GM12878 (cell line): Measurements from ENCODE around the gene CFAP90. TPM values are rescaled to one million over a fixed set of nuclear protein-coding genes. Genes with fewer than 3 reads are reported as not detected.

Source experiments
- ATAC-seq: fragments of 200-7000 bp; cut with Tn5 transposase; 3 replicates; pipeline ENCODE4 v1.9.1; 2020; ENCODE audit warnings: mild to moderate bottlenecking, moderate library complexity
- BruUV-seq: library from RNA; stranded (reverse); fragments of 400-500 nt; replicated peaks from 2 replicates; lab custom pipeline; 2021; lab: Mats Ljungman, UMichigan
- CTCF ChIA-PET: fragments of 300-600 bp; sonication (Branson Sonifier 250); formaldehyde crosslinking; extraction: SDS; loops from one replicate; lab custom pipeline; 2021; ENCODE audit warnings: inconsistent platforms; lab: Yijun Ruan, JAX
- POLR2A ChIA-PET: fragments of 350-600 bp; formaldehyde crosslinking; extraction: SDS; loops from one replicate; lab custom pipeline; 2021; ENCODE audit warnings: inconsistent platforms; lab: Charles Lee
- RAD21 ChIA-PET: fragments of 300-600 bp; sonication (Branson Sonifier 250); formaldehyde crosslinking; loops from one replicate; lab custom pipeline; 2023; ENCODE audit warnings: antibody characterized with exemption; ENCODE audit not compliant: unreplicated experiment; lab: Charles Lee
- SMC1A ChIA-PET: fragments of 300-600 bp; sonication (Branson Sonifier 250); formaldehyde crosslinking; loops from one replicate; lab custom pipeline; 2023; ENCODE audit not compliant: unreplicated experiment, uncharacterized antibody; lab: Charles Lee
- DNase-seq: peaks from one replicate; pipeline ENCODE4 v3.0.0-alpha.2; 2011; ENCODE audit warnings: low read depth, low spot score
- FAIRE-seq: peaks from 3 replicates; lab custom pipeline; 2011; peaks lifted over from hg19 to GRCh38; lab: Jason Lieb, UNC
- H2AFZ ChIP-seq: 2 replicates; pipeline ENCODE4 v1.6.0; 2011; ENCODE audit warnings: low read depth, low read length, control low read depth; ENCODE audit not compliant: control insufficient read depth
- H3K27ac ChIP-seq: 2 replicates; pipeline ENCODE4 v1.5.1; 2011; ENCODE audit warnings: control low read depth; ENCODE audit not compliant: control insufficient read depth, insufficient read depth
- H3K27me3 ChIP-seq, 2 experiments: replicated peaks in 1 of 2; 2 replicates each; pipeline versions ENCODE4 v1.6.0 to v1.6.1; 2011; ENCODE audit warnings: low read length in 1 of 2; ENCODE audit not compliant: control insufficient read depth in 2 of 2, insufficient read depth in 2 of 2
- H3K36me3 ChIP-seq, 2 experiments: 2 replicates each; pipeline ENCODE4 v1.5.1; 2011; ENCODE audit warnings: low read length in 1 of 2; ENCODE audit not compliant: control insufficient read depth in 2 of 2, insufficient read depth in 2 of 2
- H3K4me1 ChIP-seq: 2 replicates; pipeline ENCODE4 v1.6.1; 2011; ENCODE audit warnings: mild to moderate bottlenecking, low read length, moderate library complexity, mixed read lengths; ENCODE audit not compliant: control insufficient read depth, insufficient read depth
- H3K4me2 ChIP-seq: 2 replicates; pipeline ENCODE4 v1.6.0; 2011; ENCODE audit warnings: control low read depth; ENCODE audit not compliant: control insufficient read depth, insufficient read depth
- H3K4me3 ChIP-seq: fragments of 200-600 bp; sonication (generic); 2 replicates; pipeline ENCODE4 v1.5.1; 2016
- H3K79me2 ChIP-seq: 2 replicates; pipeline ENCODE4 v1.6.0; 2011; ENCODE audit warnings: low read length; ENCODE audit not compliant: control insufficient read depth, insufficient read depth
- H3K9ac ChIP-seq: 2 replicates; pipeline ENCODE4 v1.8.0; 2011; ENCODE audit warnings: low read length, control low read depth, mixed read lengths; ENCODE audit not compliant: control insufficient read depth, insufficient read depth
- H3K9me3 ChIP-seq: replicated peaks from 3 replicates; pipeline ENCODE4 v1.5.1; 2011; ENCODE audit warnings: mild to moderate bottlenecking, low read length; ENCODE audit not compliant: control insufficient read depth, insufficient read depth
- H4K20me1 ChIP-seq: 2 replicates; pipeline ENCODE4 v1.6.0; 2011; ENCODE audit not compliant: control insufficient read depth, insufficient read depth
- CBX3 ChIP-seq: fragments of 200-600 bp; sonication (generic); IDR thresholded peaks from 2 replicates; pipeline ENCODE4 v1.6.1; 2016; ENCODE audit warnings: low read depth, borderline replicate concordance
- CREB1 ChIP-seq: IDR thresholded peaks from 2 replicates; pipeline ENCODE4 v1.6.1; 2012; ENCODE audit warnings: low read depth, mild to moderate bottlenecking, inconsistent platforms
- CTCF ChIP-seq, 3 experiments: IDR thresholded peaks in 2 of 3; conservative IDR thresholded peaks in 1 of 3; 2 replicates each; pipeline ENCODE4 v1.5.1; 2011; ENCODE audit warnings: low read depth in 3 of 3, low read length in 3 of 3, mild to moderate bottlenecking in 3 of 3, control low read depth in 2 of 3, moderate library complexity in 2 of 3, inconsistent platforms in 1 of 3, mixed read lengths in 1 of 3; ENCODE audit not compliant: control insufficient read depth in 2 of 3, insufficient read depth in 1 of 3; ENCODE audit errors: extremely low read depth in 1 of 3
- NFIC ChIP-seq: IDR thresholded peaks from 2 replicates; pipeline ENCODE4 v1.6.1; 2012; ENCODE audit warnings: low read depth, mild to moderate bottlenecking, inconsistent platforms, low read length, moderate library complexity
- NFYB ChIP-seq: IDR thresholded peaks from 2 replicates; pipeline ENCODE4 v1.6.1; 2011; ENCODE audit warnings: low read depth, mild to moderate bottlenecking, low read length, improper control_type of control experiment, moderate library complexity; ENCODE audit not compliant: insufficient read depth
- RAD21 ChIP-seq: IDR thresholded peaks from 2 replicates; pipeline ENCODE4 v1.6.1; 2011; ENCODE audit warnings: mild to moderate bottlenecking, low read depth, low read length, moderate library complexity; ENCODE audit not compliant: insufficient read depth
- SREBF2 ChIP-seq: IDR thresholded peaks from 2 replicates; pipeline ENCODE4 v1.6.1; 2012; ENCODE audit warnings: mild to moderate bottlenecking, low read length
- SRF ChIP-seq, 2 experiments: IDR thresholded peaks; 2 replicates each; pipeline ENCODE4 v1.6.1; 2011; ENCODE audit warnings: low read depth in 2 of 2, low read length in 2 of 2, mild to moderate bottlenecking in 1 of 2, moderate library complexity in 1 of 2
- STAT1 ChIP-seq: fragments of 450-650 bp; conservative IDR thresholded peaks from 2 replicates; pipeline ENCODE4 v1.6.1; 2014; ENCODE audit warnings: antibody characterized with exemption, mild to moderate bottlenecking
- YY1 ChIP-seq: IDR thresholded peaks from 2 replicates; pipeline ENCODE4 v1.6.1; 2011; ENCODE audit warnings: low read depth, mild to moderate bottlenecking, low read length
- ZBTB40 ChIP-seq: fragments of 450-650 bp; IDR thresholded peaks from 2 replicates; pipeline ENCODE4 v1.6.1; 2016; ENCODE audit warnings: mild to moderate bottlenecking, moderate library complexity, borderline replicate concordance
- WGBS: methylation state at CpG from one replicate; pipeline ENCODE4 v1.1.6; 2016; ENCODE audit warnings: low lambda C conversion rate; ENCODE audit not compliant: insufficient replicate concordance, insufficient coverage; ENCODE audit errors: missing lambda C conversion rate; 5-methylcytosine and 5-hydroxymethylcytosine counted together
- in situ Hi-C: fragments of 300-500 bp; cut with MboI; formaldehyde crosslinking; loops from 9 replicates; pipeline ENCODE4 v1.14.3; 2018; ENCODE audit warnings: mixed read lengths
- intact Hi-C: fragments of 100-400 bp; cut with micrococcal nuclease; formaldehyde crosslinking; loops from one replicate; pipeline ENCODE4 v1.14.2; 2022; ENCODE audit not compliant: unreplicated experiment
- polyA plus RNA-seq, 11 experiments: library from polyadenylated mRNA; depleted of rRNA in 4 of 11; unstranded in 6 of 11; stranded (reverse) in 5 of 11; fragments of >200 nt; fragmentation: Nextera tagmentation in 4 of 11; fragmentation: Illumina TruSeq in 1 of 11; extraction: Ambion mirVana in 4 of 11; extraction: Trizol in 1 of 11; gene quantifications; 1 replicate in 1 of 11; 2 replicates in 10 of 11; pipeline versions ENCODE4 v1.2.1 to v1.2.3, GENCODE V29; 2011 to 2016; ENCODE audit warnings: inconsistent platforms in 2 of 11, missing spikeins in 2 of 11, low read depth in 1 of 11
- total RNA-seq, 4 experiments: library from RNA; depleted of rRNA in 3 of 4; stranded (reverse); fragments of >200 nt in 3 of 4; fragmentation: Illumina TruSeq in 1 of 4; extraction: Trizol in 1 of 4; gene quantifications; 2 replicates each; pipeline versions ENCODE4 v1.2.1 to v1.2.3, GENCODE V29; 2013 to 2021

CFAP90 gene
- total and polyA plus RNA-seq, 10 of the 15 experiments (the other 5 are each of a cell fraction or from before 2014, with no cell fraction given): not detected

- Histone ChIP-seq H3K27ac (no peak overlapping the region), H3K27me3 (no peaks in the 10 kb centered on the region), H3K36me3 (peaks cover 10 to 41% of the 10 kb centered on the region in 2 experiments), H3K4me1 (peaks cover 9% of the 10 kb centered on the region), H3K4me2 (no peak overlapping the region), H3K9me3 (no peaks in the 10 kb centered on the region), H2AFZ (no peak overlapping the region), H3K4me3 (no peak overlapping the region), H4K20me1 (no peaks in the 10 kb centered on the region), H3K79me2 (no peaks in the 10 kb centered on the region), H3K9ac (no peak overlapping the region)
- ChIA-PET RAD21 (no interaction called here), CTCF (interaction anchor here (1.0 to 2.0 kb wide), 6 partner anchors 9 to 37 kb away, joined by 3 to 14 read pairs (median 3); no protein-coding TSS in a partner anchor), SMC1A (interaction anchor here (0.7 to 1.3 kb wide), 2 partner anchors 11 to 28 kb away, joined by 3 to 5 read pairs; partner anchors contain the start of genes FASTKD3 and MTRR), POLR2A (no interaction called here)
- in situ Hi-C loops (no loop called here), intact Hi-C loops (no loop called here)
- DNase-seq (no peak), FAIRE-seq (no peak), ATAC-seq (peak; percentile 92)
- WGBS: 53% methylated on average over 5 of the region's 5 CpGs
- no TSS peak for BruUV-seq
- TF ChIP-seq CREB1 (no peak), NFYB (no peak), NFIC (no peak), RAD21 (0 out of 2 replicates have a peak, but pooled peaks have one; percentile 14), ZBTB40 (no peak), SREBF2 (no peak), STAT1 (no peak), YY1 (peak; percentile 92), CTCF (IDR thresholded peaks at IDR 0.05 in 2 of 3, conservative IDR thresholded peaks at IDR 0.05 in 1 of 3; ENCODE audit: control insufficient read depth in 2 of 3, extremely low read depth in 1 of 3, insufficient read depth in 1 of 3, low read depth in 3 of 3, low read length in 3 of 3) (peak; percentile 37 to 58 (median 41); a peak in 5 of 6 replicates), CBX3 (no peak), SRF (IDR thresholded peaks at IDR 0.05; ENCODE audit: low read depth in 2 of 2, low read length in 2 of 2) (no peak)
Observed at GRCh38 chr5:7897014-7897600, 46.2 kb upstream of the CFAP90 start.
